HG02642 (cell line): ENCODE measurements around the gene CHST15.

Source experiments
- ATAC-seq: cut with Tn5 transposase; IDR thresholded peaks from one replicate; pipeline ENCODE4 v1.9.1; 2021; ENCODE audit warnings: mild to moderate bottlenecking; ENCODE audit not compliant: unreplicated experiment, poor library complexity

CHST15 gene

DNA sequence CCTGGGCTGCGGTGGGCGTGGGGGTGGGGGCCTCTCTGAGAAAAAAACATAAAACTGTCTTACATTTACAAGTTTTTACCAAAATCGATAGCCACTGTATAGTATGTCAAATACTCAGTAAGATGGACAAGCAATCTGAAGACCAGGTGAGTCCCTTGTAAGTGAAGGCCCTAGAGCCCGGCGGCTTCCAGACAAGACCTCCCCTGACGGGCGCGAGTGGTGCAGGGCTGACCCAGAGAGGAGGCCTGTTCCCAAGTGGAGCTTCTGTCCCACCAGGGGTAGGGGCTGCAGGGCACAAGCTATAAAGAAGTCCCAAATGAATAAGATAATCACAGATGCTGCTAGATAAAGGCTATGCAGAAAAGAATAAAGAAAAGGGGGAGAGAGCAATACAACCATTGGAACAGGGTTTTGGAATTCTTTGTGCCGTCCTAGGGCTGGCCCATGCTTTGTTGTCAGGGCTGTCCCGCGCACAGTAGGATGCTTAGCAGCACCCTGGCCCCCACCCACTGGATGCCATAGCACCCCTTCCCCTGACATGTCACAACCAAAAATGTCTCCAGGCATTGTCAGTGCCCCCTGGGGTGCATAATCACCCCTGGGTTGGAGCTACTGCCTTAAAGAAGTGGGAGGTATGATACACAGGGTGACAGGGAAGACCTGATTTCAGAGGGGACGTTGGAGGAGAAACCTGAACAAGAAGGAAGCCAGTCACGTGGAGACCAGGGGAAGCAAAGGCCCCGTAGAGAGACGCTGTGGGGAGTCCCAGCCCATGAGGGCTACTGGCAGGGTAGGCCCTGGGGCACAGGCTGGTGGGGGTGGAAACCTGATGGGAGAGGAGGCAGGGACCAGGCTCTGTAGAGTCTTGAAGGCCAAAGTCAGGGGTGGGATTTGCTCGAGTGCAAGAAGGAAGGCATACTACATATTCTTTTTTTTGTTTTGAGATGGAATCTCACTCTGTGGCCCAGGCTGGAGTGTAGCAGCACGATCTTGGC, 43.1 kb downstream of the CHST15 start:
- ATAC-seq, result no peak

DNA sequence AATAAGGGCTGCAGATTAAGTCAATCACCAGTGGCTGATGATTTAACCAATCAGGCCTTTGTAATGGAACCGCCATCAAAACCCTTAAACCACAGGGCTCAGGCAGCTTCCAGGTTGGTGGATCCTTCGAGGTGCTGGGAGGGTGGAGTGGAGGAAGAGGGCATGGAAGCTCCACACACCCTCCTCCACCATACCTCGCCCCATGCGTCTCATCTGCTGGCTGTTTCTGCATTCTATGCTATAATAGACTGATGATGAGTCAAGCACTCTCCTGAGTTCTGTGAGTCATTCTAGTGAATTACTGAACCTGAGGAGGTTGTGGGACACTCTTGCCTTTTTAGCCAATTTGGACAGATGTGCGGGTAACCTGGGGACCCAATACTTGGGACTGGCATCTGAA, 43.9 kb downstream of the CHST15 start:
- no peak for ATAC-seq

DNA sequence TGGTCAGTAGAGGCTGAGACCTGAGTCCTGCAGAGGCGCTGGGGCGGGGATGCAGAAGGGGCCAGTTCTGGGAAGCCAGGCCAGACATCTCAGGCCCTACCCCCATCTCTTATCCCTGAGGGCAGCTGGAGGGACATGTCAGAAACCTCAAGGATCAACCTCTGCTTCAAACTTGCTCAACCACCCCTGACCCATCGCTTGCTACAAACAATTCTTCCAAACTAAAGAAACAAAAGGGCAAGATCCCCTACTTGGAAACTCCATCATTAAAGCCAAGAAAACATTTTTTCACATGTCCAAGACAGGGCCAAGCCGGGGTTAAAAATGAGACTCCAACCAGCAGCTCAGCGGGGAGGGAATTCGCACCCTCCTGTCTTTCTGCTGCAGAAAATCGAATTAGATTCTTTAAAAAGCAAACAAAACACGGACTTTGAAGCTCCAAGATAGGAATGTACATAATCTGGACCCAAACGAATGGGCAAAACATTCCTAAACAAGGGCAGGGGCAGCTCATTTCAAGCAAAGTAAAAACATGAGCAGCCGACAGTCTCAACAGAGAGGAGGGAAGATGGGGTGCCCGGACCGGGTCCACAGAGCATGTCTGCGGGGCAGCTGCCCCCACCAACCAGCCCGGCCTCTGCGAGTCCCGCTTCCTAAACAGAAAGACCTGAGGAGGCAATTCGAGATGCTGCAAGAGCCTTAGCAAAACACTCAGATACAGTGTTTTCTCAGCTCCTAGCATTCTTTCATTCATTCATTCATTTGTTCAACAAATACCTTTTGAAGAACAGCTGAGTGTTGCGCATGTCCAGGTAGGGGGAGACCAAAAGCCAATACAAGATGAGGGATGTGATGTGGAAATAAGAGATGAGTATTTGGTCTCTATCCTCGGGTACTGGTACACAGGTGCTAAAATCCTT, 44.8 kb downstream of the CHST15 start:
- ATAC-seq, result no peak

DNA sequence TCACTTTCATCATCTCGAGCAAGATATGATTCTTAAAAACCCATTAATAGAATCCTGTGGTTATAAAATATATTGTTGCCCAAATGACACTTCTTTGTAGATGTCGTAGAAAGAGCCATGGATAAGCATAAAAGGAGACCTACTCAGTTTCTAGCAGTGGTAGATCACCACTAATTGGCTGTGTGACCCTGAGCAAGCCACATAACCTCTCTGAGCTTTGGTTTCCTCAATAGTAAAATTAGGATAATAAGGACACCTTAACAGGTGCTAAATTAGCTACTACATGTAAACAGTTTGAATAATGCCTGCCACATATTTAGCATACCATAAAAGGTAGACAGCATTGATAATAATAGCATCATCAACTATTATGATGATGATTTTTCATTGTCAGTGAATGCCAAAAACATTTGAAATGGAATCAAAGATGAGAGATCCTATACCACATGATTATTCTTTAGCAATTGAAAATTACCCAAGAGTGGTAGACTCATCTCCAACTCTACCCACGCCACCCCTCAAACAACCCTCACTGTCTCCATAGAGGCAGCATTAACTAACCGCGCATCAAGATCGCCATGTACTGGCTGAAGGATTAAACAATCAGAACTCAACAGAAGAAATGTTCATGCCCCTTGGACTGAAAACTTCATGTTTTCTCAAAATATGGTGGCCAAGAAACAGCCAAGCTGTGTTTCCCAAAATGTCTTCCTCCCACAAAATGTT, 45.8 kb downstream of the CHST15 start:
- no peak for ATAC-seq

DNA sequence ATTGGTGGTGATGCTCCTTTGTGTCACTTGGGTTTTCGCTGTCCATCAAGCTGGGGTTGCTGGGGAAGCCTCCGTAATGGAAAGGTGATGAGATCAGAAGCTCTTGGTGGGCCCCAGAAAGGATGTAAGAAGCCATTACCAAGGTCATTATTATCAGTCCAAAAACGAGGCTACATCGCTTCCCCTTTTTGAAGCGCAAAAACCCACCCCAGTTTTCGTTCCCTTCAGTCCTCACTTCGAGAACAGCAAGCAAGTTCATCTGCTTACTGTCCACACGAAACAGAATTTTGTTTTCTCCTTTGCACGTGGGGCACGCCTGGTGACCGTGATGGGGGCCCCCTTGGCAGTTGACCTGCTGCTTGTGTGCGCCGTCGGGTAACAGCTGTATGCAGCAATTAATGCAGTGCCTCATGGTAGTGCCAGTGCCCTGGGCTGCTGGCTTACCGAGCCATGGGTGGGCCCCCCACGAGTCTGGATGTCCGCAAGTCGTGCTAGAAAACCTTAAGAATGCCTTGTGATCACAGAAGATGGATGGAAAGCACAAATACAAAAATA, 47.5 kb downstream of the CHST15 start:
- no peak for ATAC-seq

DNA sequence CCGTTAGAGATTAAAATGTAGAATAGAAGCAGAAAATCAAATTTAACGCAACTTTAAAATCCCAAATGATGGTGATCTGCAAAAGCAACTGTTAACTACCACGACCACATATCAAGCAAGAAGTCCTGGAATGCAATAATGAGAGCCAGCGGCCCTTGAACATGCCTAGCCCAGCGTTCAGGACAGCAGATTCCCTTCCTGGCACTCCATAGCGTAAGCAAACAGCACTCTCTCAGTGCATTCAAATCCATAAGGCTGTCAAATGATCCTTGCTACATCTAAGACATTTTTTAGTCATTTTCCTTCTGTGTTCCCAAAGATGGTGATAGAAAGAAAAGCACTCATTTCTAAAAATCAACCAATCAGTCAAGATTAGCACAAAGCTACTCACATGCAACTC, 48.1 kb downstream of the CHST15 start:
- no peak for ATAC-seq

DNA sequence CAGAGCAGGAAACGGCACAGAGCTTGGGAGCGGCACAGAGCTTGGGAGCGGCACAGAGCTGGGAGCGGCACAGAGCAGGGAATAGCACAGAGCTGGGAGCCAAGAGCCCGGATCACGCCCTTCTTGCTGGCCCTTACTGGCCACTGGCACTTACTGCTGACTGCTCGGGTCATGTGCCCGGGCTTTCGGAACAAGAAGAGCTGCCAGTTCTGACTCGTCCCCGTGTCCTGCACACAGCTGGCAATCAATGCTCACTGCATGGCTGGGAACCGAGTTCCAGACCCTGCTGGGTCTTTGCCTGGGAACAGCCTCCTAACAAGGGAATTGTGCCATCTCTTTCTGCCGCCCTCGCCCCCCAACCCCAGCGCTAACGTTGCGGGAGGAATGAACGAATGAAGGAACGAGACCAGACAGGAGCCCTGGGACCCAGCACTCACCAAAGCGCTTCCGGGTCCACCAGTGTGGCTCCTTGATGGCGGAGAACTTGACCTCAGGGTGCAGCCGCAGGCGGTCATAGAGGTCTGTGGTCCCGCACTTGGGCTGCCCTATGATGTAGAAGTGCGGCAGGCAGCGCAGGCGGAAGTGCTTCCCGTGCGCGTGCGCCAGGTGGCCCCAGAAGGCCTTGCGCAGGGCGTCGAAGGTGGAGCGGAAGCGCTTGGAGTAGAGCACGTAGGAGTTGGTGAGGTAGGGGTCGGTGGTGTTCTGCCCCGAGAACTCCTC, 49.1 kb downstream of the CHST15 start:
- no peak for ATAC-seq

DNA sequence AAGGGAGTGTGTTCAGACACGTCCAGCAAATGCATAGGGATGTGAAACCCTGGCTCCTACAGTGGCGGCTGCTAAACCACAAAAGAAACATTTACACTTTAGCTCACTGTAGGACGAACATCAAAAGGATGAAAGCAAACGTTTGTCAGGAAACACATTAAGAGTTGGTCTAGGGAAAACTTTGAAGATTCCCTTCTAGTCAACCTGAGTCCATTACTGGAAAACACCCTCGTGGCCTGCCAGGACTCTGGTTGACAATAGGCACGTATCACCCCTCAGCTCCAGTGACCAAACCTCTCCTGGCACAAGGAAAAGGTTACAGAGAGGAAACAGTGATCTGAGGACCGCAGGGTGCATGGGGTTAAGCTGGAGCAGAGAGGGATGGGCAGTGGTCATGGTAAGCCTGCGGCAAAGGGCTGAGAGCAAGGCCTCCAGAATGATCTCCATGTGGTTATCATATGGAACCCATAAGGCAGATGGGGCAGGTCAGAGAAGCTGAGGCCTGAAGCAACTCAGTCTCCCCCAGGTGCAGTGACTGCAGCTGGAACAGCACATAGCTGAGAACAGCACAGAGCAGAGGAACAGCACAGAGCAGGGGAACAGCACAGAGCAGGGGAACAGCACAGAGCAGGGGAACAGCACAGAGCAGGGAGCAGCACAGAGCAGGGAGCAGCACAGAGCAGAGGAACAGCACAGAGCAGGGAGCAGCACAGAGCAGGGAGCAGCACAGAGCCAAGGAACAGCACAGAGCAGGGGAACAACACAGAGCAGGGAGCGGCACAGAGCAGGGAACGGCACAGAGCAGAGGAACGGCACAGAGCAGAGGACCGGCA, 49.9 kb downstream of the CHST15 start:
- ATAC-seq, result peak; percentile 82

DNA sequence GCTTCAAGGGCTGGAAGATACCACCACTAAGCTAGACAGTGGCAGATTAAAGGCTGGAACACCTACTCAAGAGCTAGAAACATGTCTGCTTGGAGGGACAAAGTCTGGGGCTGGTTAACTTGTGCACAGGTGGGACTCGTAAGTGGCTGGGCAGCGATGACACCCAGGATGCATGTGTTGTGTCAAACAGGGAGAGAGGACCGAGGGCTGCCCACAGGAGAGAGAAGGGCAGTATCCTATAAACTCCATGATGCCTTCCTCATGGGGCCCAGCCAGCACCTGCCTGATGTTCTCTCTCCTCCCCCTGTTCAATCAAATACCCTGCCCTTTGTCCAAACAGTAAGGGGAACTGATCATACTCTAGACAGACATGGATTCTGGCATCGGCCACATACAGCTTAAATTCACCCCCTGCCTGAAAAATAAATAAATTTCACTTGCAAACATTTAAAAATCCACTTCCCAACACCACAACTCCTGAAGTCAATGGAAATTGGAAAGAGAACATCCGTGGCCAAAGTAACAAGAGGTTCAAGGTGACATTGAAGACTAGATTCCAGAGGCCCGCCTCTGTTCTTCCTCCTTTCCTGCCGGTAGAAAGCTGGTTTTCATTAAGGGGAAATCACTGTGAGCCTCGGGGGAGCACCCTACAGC, 50.6 kb downstream of the CHST15 start:
- ATAC-seq, result no peak

DNA sequence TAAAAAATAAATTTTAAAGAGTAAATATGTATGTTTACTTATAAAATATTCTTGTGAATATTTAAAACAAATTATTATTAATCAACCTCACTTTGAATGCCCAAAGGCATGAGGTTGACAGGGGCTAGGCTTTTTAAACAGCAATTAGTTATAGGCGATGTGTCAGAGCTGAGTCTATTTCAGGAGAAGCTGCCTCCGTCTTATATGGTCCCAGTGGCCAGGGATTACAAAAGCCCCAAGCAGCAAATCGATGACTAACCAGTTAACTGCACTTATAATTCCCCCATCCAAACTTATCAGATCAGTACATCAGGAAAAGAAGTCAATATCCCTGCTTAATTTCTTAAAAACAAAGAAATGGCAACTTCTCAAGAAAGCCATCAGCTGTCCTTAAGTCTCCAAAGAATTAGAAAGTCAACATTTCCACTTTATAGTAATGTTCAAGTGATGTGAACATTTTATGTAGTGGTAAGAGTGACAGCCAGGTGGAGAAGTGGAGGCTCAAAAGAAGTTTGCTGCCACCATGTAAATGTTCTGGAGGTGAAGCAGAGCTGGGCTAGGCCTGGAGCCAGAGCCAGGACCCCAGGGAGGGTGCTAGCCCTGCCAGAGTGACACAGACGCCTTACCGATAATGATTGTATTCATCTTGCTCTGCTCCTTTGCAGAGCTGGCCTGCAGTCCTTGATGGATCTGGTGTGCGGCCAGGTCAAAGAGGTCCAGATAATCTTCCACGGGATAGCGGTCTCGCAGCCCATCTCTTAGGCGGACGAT, 51.5 kb downstream of the CHST15 start:
- ATAC-seq, result no peak

DNA sequence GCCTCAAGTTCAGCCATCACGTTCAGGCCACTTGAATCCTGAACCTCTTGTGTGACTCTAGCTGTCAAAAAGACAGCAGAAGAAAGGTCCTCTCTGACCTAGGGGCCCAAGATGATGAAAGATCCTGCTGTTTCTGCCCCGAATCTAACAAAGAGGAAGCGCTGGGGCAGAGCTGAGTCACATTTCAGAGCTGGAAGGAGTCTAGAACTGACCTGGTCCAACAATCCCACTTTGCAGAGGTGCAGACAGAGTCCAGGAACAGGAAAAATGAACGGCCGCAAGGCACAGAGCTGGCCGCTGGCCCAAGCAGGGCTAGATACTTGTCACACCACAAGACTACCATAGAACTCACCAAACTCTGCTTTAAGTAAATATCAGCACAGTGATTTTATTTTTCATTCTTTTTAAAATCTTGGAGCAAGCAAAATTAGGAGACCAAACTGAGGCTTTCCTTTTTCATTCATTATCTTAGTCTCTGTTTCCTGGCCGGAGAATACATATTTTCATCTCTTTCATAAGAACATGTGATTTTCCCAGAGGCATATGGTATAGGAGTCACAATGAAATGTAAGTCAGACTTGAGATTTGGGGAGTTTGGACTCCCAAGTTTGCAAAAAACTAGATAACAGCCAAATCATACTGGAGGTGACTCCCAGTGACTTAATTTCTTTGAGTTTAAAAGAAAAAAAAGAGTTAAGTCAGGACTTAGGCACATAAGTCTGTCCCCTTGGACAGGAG, 52.8 kb downstream of the CHST15 start:
- ATAC-seq, result no peak

DNA sequence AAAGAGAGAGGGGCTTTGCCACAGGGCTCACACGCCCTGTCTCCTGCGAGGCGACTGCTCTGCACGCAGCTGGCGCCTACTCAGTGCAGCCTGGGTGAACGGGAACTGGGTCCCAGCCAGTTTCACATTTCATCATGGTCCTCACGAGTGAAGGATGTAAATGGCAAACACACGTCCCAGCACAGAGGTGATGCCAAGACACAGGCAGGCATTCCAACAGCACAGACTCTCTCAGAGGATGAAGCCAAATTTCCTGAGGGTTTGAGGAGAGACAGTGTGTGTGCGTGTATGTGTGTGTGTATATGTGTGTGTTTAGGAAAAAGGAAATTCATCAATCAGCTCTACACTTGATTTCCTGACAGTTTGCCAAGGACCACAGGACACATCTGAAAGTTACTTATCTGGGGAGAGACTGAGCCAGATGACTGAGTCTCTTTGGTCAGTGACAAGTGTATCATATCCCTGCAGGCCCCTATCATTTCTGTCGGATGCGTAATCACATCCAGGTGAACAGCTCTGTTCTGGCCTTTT, 53.9 kb downstream of the CHST15 start:
- no peak for ATAC-seq

DNA sequence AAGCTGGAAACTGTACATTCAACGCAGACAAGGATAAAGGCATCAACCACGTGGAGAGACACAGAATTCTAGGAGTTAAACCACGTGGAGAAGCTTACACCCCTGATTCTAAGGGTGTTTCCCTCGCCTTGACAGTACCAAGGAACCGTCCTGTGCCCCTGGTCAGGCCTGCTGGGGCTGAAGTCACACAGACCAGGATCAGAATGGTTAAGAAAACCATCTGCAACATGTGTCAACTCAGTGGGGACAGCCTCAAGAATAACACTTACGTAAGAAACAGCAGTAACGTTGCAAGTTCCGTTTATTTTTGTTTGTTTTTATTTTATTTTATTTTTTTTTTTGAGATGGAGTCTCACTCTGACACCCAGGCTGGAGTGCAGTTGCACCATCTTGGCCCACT, 55.6 kb downstream of the CHST15 start:
- no peak for ATAC-seq

DNA sequence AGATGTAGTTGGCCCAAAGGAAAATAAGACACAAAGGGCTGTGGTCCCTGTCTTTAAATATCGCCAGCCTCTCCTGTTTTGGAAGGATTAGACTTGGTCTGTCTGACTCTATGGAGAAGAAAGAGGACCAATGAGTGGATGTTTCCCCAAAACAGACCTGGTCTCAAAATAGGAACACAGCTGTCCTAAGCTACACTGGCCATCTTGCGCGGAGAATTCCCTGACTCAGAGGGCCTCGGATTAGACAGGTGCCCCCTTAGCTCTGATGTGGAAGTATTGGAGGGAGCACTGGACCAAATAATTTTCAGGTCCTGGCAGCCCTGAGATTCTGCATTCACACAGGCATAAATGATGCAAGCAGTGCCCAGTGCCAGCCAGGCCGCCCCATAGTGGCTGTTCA, 56.1 kb downstream of the CHST15 start:
- no peak for ATAC-seq

DNA sequence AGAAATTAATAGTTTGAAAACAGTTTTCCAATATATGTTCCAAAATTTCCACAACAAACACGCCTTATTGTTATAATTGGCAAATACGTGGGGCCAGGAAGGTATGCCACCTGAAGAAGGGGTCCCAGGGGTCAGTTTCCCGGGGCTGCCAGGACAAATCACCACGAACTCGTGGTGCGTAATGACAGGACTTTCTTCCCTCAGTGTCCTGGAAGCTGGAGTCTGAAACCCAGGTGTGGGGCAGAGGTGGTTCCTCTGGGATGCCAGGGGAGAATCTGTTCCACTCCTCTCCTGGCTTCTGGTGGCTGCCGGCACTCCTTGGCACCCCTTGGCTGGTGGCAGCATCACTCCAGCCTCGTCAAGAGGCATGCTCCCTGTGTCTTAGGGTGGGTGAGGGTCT, 56.7 kb downstream of the CHST15 start:
- no peak for ATAC-seq

DNA sequence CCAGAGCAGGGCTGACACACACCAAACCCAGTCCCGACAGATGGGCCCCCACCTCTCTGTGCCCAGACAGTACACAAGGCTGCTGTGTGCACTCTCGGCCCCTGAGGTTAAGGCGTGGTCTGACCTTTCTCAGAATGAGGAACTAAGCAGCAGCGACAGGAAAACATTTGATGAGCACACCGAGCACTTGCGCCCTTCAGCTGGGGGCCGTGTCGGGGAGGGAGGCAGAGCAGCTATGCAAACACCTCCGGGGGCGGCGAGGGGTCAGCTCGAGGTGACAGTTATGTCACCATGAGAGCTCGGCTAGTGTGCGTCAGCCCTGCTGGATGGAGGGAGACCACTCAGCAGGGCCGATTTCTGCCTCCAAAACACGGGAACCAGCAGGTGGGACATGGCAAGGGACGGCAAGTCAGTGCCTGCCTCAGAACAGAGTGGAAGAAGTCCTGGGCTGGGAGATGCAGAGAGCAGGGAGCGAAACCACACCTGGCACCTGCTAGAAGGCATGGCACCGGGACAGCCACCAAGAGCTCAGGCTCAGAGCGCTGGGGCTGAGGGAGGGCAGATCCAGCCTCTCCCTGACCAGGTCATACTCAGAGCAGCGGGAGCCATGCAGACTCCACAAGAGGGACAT, 57.4 kb downstream of the CHST15 start:
- ATAC-seq, result peak; percentile 96
